ENCODE measurements around the gene MCC.

MCC gene

DNA sequence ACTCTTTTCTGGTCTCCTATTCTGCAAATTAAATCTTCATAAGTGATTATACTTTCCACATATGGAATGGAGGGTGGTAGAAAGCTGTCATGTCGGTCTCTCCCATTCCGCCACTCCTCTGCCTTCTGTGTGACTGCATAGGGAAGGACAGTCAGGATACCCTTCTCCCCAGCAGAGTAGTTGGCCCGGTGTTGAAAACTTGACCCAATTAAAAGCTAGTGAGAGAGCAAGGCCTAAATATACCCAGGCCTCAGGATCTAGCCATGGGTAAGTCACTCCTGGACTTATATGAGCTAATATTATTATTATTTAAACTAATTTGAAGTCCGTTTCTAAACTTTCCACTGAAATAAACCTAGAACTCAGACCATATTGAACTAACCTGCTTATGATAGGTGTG lies 248.2 kb downstream of the MCC start:
- POLR2A ChIA-PET (ENCODE audit: low non-redundant PET) = no interaction called here
- TF ChIP-seq, protein P1, sequence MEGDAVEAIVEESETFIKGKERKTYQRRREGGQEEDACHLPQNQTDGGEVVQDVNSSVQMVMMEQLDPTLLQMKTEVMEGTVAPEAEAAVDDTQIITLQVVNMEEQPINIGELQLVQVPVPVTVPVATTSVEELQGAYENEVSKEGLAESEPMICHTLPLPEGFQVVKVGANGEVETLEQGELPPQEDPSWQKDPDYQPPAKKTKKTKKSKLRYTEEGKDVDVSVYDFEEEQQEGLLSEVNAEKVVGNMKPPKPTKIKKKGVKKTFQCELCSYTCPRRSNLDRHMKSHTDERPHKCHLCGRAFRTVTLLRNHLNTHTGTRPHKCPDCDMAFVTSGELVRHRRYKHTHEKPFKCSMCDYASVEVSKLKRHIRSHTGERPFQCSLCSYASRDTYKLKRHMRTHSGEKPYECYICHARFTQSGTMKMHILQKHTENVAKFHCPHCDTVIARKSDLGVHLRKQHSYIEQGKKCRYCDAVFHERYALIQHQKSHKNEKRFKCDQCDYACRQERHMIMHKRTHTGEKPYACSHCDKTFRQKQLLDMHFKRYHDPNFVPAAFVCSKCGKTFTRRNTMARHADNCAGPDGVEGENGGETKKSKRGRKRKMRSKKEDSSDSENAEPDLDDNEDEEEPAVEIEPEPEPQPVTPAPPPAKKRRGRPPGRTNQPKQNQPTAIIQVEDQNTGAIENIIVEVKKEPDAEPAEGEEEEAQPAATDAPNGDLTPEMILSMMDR (conservative IDR thresholded peaks at IDR 0.05; ENCODE audit: low read depth) = no peak
- no peak overlapping the region for H3K27ac ChIP-seq
- no peak for DNase-seq (ENCODE audit: low spot score)
- CTCF ChIA-PET = interaction anchor here (0.7 kb wide), 1 partner anchor 194 kb away, joined by 7 read pairs; no protein-coding TSS in a partner anchor

DNA sequence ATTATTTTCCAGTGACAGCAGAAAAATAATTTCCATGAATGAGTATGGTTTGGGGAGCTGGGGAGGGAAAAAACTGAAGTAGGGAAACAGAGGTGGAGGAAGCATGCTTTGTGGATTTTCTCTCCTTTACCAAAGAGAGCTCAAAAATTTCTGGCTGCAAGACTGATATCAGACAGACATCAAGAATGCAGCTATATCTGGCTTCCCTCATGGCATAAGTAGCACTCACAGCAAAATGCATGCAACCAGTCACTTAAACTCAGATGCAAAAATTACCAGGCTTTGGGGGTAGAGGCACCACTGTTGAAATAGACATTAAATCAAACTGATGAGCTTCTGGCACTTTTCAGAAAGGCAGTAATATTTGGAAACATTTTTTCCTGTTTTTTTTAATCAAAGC lies 250.4 kb downstream of the MCC start:
- POLR2A ChIA-PET (ENCODE audit: low non-redundant PET) = no interaction called here
- CTCF ChIA-PET = no interaction called here
- no peak for DNase-seq (ENCODE audit: low spot score)
- TF ChIP-seq, protein P1 (conservative IDR thresholded peaks at IDR 0.05; ENCODE audit: low read depth) = no peak
- H3K27ac ChIP-seq = no peak overlapping the region

DNA sequence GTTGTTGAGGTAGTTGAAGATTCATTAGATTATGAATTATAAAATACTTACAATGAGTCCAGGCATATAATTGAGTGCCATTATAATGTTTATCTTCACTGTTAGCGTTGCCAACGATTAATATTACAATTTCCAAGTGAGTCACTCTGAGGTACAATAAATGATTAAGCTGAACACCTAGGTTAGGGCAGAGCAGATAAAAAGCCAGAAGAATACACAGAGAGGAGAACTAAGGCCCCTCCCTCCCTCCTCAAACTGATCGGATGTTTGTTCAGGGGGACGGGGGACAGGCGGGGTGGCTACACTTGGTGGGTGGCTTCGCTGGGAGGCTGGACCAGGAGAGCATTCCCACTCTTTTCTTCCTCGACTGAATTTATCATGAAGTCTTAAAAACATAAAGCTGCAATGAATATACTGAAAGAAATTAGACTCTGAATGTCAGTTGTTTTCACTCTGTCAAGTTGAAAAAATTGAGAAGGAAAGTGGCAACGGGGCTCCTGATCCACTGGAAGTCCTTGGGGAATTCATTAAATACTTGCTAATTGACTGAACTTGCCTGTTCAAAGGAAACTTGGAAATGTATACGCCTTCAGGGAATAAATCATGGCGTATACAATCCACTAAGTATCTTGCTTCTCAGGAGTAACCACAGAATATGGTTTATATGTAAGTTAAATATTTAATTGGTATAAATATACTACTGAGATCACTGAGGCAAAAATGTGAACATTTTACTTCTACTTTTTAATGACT lies 251.5 kb downstream of the MCC start:
- POLR2A ChIA-PET (ENCODE audit: low non-redundant PET) = no interaction called here
- CTCF ChIA-PET = interaction anchor here (0.9 kb wide), 1 partner anchor 241 kb away, joined by 3 read pairs; no protein-coding TSS in a partner anchor
- DNase-seq (ENCODE audit: low spot score) = no peak
- no peak overlapping the region for H3K27ac ChIP-seq
- TF ChIP-seq, protein P1 (conservative IDR thresholded peaks at IDR 0.05; ENCODE audit: low read depth) = no peak

DNA sequence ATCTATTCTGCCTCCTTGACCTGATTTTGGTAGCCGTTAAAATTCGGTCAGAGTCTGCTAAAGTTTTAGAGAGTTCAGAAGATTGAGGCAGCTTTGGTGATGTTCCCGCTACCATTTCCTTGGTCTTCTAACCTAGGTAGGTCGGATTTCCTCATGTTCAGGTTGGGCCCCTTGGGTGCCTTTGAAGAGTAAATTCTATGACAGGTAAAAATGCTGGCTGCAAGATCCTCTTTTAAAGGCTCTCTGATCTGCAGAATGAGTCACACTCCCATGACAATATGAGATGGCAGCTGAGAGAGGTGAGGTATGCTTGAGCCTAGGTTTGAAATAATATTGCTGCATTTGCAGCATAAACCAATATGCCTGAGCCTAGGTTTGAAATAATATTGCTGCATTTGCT lies 252.4 kb downstream of the MCC start:
- DNase-seq (ENCODE audit: low spot score) = no peak
- TF ChIP-seq, protein P1 (conservative IDR thresholded peaks at IDR 0.05; ENCODE audit: low read depth) = no peak
- CTCF ChIA-PET = no interaction called here
- H3K27ac ChIP-seq = no peak overlapping the region
- POLR2A ChIA-PET (ENCODE audit: low non-redundant PET) = no interaction called here

DNA sequence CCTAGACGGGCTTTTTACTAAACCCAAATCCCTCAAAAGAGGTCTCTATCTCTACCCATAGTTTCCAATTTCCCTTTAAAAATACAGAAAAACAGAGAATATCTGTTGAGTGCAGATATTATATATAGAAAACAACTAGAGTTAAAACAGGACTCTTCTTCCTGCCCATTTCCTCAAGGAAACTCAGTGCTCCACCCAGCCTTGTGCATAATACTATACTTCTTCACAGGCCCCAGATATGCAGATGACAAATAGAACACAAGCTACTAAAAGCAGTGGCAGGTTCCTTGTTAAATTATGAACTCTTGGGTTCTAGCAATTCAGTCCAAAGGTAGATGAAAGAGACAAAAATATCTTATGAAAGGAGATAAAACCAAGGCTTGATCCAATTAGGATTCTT lies 253.7 kb downstream of the MCC start:
- TF ChIP-seq, protein P1 (conservative IDR thresholded peaks at IDR 0.05; ENCODE audit: low read depth) = no peak
- POLR2A ChIA-PET (ENCODE audit: low non-redundant PET) = no interaction called here
- no peak overlapping the region for H3K27ac ChIP-seq
- CTCF ChIA-PET = interaction anchor here (0.6 to 1.0 kb wide), 2 partner anchors 9 to 19 kb away, joined by 3 to 5 read pairs; no protein-coding TSS in a partner anchor
- no peak for DNase-seq (ENCODE audit: low spot score)

DNA sequence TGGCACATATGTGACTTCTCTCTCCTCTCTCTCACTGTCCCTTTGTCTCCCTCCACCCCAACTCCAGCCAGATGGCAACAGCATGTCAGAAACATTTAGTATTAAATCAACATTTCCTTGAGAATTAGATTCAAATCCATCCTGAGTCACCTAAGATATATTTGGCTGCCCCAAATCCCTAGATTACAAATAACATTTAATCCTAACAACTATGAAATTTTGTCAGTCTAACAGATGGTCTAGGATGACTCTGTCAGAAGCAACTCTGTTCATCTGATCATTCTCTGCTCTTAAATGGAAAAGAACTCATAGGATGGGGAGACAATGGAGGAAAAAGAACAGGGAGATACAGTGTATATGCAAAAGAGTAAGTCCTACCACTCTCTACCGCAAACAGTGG lies 254.6 kb downstream of the MCC start:
- DNase-seq (ENCODE audit: low spot score) = no peak
- ChIA-PET POLR2A (ENCODE audit: low non-redundant PET) (no interaction called here), CTCF (no interaction called here)
- TF ChIP-seq, protein P1 (conservative IDR thresholded peaks at IDR 0.05; ENCODE audit: low read depth) = no peak
- H3K27ac ChIP-seq = no peak overlapping the region
